COR-L47 (cell line): ENCODE measurements around the gene SYTL3.
"Not testable (repeated sequence)": the region's sequence is repeated elsewhere in the genome, so short reads cannot be mapped to it uniquely, and the experiment has no call there.

Experiments used
- DNase-seq: peaks from one replicate; lab custom pipeline; 2025; lab: John Stamatoyannopoulos, UW

SYTL3 gene, protein sequence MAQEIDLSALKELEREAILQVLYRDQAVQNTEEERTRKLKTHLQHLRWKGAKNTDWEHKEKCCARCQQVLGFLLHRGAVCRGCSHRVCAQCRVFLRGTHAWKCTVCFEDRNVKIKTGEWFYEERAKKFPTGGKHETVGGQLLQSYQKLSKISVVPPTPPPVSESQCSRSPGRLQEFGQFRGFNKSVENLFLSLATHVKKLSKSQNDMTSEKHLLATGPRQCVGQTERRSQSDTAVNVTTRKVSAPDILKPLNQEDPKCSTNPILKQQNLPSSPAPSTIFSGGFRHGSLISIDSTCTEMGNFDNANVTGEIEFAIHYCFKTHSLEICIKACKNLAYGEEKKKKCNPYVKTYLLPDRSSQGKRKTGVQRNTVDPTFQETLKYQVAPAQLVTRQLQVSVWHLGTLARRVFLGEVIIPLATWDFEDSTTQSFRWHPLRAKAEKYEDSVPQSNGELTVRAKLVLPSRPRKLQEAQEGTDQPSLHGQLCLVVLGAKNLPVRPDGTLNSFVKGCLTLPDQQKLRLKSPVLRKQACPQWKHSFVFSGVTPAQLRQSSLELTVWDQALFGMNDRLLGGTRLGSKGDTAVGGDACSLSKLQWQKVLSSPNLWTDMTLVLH

DNA sequence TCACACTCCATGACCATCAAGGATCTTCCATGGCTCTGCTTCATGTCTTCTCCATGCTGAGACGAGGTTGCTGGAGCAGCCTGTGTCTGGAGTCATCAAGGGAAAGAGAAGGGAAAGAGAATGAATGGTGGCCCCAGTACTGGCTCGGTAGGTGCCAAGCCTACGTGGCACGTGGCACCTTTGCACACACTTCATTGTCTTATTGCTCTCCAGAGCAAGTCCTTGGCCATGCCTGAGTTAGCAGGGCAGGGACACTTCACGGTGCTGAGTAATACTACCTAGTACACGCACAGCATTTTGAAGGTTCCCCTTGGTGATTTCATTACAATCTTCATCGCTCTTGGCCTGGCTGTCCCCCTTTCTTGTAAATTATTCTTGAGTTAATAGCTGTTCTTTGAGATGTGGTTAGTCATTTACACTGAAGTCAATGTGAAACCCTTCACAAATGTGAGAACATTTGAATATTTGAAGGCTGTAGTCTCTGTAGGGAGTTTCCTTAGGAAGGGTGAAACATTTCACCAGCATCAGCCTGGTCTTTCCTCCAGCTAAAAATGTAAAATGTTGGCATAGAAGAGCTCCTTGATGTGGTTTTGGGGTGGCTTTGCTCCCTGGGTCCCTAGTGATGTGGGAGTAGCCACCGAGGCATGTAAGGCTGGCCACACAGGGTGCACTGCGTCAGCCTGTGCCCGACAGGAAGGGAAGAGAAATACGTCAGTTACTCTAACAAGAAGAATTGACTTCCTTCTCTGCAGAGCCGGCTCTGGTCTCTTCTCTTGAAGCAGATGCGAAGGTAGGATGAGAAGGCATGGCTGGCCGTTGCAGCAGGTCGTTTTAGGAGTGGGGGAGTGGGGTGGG lies at the start of gene SYTL3:
SYTL3 (plus strand) TSS at position 766 of the 855 bp plus-strand sequence. CDS start 13,215 bp downstream, outside the sequence.
- DNase-seq, result no peak

DNA sequence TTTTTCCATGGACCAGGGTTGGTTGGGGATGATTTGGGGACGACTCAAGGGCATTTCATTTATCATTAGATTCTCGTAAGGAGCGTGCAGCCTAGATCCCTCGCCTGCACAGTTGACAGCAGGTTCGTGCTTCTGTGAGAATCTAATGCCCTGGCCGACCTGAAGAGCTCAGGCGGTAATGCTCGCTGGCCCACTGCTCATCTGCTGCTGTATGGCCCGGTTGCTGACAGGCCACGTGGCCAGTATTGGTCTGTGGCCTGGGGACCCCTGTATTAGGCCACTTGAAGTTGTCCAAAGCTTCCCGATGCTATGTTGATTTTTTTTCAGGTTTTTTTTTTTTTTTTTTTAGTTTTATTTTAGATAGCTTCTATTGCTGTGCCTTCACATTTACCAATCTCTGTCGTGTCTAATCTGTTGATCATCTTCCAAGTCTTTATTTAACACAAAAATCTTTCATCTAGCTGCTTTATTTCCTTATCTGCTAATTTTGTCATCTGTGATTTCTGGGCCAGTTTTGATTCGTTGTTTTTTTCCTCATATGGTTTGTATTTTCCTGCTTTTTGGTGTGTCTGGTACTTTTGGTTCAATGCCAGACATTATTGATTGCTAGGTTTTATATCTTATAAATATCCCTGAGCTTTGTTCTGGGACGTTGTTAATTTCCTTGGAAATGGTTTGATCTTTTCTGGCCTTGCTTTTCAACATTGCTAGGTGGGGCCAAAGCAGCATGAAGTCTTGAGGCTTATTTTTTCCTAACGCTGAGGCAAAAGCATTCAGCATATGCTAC lies 46.4 kb upstream of the SYTL3 start:
- DNase-seq, result no peak

DNA sequence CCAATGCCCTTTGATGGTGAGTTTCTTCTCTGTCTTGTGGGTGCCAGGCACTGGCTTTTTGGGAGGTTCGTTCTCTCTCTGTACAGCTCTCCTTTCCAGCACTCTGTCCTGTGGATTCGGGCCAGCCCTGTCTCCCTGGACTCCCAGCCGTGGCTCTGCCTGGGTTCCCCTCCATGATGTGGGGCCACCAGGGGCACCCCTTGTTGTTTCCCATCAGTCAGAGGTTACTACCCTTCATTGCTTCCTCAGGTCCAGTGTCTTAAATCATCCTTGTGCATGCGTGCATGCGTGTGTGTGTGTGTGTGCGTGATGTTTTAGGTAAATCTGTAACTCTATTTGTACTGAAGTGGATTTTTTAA lies 45.8 kb upstream of the SYTL3 start:
- DNase-seq, result no peak

DNA sequence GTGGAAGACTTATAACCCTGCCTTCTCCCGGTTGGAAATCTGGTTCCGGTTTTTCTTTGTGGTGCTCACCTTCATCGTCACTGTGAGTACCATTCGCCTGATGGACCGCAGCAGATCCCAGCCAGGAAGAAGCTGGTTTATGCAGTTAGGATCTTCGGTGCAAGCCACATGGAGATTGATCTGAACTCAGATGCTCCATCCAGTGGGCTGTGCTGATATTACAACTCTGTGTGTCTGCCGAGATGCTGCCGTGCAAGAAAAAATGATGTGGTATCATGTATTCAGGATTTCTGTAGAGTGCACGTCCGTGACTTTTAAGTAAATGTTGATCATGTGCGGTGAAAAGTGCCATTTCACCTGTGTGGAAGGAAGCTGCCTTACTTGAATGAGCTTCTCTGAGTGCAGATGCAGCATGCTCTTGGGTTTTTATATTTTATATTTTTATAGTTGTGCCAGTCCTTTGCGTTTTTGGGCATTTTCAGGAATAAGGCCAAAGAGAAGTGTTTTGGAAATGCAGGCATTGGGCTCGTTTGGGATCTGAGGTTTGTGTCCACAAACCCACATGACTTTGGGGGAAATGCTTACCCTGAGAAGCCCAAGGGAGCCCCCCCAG lies 44.5 kb upstream of the SYTL3 start:
- DNase-seq, result peak; percentile 23

DNA sequence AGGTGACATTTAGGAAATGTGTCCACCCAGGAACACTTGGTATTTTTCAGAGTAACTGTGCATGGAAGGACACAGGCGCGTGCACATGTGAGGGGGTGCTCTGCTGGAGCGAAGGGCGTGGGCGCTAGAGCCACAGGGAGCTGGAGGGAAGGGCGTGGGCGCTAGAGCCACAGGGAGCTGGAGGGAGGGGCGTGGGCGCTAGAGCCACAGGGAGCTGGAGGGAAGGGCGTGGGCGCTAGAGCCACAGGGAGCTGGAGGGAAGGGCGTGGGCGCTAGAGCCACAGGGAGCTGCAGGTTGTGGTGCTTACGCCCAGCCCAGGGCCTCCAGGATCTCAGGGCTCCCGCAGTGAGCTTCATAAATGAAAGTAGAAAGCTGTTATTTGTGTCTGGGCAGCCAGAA lies 43.8 kb upstream of the SYTL3 start:
- DNase-seq, result not testable (repeated sequence)

DNA sequence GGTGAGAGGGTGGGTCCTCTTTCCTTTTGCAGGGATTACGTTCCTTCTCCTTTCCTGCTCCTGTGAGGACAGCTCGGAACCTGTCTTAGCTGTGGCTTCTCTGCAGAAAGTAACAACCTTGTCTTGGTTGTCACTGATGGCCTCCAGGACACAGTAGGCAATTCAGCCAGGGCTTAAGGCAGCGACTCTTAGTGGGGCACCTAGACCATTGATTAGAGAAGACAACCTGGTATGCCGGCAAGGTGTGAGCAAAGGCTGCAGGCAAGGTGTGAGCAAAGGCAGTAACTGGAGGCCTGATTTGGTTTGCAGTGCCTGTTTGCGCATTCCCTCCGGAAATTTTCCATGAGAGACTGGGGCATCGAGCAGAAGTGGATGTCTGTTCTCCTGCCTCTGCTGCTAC lies 42.9 kb upstream of the SYTL3 start:
- DNase-seq, result no peak

DNA sequence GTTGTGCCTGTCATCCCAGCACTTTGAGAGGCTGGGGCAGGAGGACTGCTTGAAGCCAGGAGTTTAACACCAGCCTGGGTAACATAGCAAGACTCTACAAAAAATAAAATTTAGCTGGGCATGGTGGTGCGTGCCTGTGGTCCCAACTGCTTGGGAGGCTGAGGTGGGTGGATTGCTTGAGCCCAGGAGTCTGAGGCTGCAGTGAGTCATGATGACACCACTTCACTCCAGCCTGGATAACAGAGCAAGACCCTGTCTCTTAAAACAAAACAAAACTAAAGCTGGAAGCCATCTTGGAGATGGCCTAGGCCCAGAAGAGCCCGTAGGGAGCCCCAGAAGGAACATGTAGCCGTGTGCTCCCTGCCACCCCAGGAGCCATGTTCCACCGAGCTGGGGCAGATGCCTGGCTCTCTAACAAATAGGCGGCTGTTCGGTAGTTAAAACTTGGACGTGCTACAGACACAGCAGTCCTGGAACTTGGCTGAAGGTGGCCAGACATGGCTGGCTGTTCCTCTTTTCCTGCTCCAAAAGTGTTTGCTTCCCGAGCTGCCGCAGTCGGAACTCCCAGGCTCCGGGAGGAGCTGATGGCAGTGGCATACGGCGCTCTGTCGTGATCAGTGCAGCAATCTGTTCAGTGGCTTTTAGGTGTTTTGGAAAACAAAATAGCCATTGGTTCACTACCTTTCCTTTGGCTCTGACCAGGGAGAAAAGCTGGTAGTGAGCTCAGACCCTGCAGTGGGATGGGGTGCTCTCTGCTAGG lies 42.3 kb upstream of the SYTL3 start:
- DNase-seq, result no peak

DNA sequence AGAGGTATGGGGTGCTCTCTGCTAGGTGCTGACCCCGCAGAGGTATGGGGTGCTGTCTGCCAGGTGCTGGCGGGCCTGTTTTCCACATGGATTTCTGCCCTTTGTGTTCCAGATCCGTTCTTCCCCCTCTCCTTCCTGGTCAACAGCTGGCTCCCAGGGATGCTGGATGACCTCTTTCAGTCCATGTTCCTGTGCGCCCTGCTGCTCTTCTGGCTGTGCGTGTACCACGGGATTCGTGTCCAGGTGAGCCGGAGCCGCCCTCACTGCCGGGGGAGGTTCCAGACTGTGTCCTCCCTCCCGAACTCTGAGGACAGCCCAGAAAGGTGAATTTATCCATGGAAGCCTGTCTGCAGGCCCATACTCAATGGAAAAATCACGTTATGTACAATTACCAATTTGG lies 41.6 kb upstream of the SYTL3 start:
- no peak for DNase-seq

DNA sequence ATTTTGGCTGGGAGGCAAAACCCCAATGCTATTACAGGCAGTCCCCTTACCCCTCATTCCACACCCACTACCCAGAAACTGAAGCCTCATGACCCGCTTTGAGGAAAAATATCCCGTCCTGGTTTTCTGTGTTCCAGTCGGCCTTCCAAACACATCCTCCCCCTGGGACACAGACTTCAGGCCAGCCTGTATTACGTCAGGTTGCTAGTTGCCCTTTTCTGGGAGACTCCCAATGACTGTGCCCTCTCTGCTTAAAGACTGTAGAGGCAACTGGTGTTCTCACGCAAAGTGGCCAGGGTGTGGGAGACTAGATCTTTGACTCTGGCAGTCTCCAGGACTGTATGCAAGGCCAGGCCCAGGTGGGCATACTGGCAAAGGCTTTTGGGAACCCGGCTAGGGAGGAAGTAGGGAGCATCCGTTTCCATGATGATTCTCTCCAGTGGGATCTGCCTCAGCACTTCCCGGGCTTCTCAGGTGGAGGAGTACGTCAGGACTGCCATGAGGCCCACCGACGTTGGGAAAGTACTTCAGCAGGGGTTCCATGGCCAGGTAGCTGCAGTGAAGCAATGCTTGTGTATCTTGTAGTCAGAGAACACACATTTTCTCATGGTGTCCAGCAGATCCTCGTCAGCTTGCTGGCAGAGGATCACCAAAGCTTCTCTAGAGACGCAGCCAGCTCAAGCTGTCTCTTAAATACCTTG lies 40.2 kb upstream of the SYTL3 start:
- DNase-seq, result no peak

DNA sequence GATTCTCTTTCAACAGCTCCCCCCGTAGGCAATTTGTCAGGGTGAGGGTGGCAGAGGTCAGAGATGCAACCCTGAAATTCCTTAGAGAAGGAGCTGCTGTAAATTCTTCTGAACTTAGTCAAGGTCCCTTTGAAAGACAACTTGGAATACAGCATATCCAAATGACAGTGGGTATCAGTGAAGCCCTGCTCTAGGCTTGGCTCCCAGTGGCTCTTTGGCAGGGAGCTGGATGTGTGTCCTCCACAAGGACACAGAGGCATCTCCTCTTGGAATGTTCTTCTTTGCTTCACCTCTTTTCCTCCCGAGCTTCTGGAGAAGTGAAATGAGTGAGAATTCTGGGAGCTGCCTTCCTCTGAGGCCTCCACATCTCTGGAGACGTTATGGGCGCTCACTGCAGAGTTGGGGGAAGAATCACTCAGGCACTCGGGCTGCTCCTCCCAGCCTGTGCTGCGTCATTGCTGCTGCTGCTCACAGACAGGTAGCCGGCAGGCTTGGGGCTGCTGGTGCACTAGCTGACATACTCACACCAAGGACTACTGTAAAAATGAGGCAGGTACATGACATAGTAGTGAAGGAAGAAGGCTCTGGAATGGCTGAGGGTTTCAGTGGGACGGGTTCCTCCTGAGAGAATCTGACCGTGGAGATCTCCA lies 39.4 kb upstream of the SYTL3 start:
- no peak for DNase-seq

DNA sequence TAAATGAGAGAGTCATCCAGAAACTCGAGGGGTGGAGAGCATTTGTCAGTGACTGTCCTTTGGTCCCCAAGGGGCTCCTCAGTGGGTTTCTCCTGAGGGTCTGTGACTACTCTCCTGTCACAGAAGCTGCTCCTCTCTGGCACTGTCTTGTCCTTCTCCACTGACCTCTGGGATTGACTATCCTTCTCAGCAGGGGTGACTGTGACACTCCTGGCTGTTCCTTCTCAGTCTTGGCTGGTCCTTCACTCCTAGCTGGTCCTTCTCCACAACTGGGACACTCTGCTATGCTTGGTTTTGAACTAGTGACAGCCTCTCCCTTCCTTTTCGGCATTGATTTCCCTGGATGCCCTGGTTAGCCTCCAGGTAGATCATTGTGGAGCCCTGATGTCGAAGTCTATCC lies 38.8 kb upstream of the SYTL3 start:
- no peak for DNase-seq

DNA sequence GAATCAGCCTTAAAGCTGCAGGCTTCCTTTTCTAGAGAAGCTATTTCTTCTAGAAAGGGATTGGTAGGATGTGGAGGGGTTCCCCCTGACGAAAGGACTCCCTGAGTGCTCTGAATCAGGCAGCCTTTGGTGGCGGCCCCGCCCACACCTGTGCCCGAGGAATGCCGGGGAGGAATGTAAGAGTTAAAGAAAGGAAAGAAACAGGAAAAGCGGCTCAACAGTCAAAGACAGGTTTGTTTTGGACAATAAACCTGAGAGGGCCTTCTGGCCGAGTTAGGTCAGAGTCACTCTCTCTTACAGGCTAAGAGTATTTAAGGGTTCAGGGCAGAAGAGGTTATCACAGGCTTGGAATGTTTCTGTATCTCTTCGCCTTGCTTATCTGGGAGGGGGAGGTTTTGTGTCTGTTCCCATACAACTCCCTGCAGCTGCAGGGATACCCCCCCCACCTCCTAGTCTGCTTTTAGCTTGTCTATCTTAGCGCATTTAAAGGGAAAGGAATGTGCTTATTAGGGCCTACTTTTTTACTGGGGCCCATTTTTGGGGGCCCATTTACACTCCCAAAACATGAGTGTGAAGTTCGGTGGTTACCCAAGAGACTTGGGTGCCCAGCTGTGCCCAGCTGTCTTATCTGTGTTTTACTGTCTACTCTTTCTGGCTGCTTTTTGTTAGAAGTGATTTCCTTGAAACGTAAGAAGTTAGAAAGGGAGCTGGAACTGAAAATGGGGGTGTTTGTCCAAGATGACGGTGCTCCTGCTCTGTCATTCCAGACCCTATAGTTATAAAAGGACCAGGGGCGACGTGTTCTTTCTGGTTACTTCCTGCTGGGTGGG lies 38.1 kb upstream of the SYTL3 start:
- DNase-seq, result no peak

DNA sequence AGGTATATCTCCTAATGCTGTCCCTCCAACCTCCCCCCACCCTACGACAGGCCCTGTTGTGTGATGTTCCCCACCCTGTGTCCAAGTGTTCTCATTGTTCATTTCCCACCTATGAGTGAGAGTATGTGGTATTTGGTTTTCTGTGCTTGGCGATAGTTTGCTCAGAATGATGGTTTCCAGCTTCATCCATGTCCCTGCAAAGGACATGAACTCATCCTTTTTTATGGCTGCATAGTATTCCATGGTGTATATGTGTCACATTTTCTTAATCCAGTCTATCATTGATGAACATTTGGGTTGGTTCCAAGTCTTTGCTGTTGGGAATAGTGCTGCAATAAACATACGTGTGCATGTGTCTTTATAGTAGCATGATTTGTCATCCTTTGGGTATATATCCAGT lies 35.2 kb upstream of the SYTL3 start:
- DNase-seq, result not testable (repeated sequence)

DNA sequence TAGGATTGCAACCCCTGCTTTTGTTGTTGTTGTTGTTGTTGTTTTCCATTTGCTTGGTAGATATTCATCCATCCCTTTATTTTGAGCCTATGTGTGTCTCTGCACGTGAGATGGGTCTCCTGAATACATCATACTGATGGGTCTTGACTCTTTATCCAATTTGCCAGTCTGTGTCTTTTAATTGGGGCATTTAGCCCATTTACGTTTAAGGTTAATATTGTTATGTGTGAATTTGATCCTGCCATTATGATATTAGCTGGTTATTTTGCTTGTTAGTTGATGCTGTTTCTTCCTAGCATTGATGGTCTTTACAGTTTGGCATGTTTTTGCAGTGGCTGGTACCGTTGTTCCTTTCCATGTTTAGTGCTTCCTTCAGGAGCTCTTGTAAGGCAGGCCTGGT lies 31.6 kb upstream of the SYTL3 start:
- not testable (repeated sequence) for DNase-seq

DNA sequence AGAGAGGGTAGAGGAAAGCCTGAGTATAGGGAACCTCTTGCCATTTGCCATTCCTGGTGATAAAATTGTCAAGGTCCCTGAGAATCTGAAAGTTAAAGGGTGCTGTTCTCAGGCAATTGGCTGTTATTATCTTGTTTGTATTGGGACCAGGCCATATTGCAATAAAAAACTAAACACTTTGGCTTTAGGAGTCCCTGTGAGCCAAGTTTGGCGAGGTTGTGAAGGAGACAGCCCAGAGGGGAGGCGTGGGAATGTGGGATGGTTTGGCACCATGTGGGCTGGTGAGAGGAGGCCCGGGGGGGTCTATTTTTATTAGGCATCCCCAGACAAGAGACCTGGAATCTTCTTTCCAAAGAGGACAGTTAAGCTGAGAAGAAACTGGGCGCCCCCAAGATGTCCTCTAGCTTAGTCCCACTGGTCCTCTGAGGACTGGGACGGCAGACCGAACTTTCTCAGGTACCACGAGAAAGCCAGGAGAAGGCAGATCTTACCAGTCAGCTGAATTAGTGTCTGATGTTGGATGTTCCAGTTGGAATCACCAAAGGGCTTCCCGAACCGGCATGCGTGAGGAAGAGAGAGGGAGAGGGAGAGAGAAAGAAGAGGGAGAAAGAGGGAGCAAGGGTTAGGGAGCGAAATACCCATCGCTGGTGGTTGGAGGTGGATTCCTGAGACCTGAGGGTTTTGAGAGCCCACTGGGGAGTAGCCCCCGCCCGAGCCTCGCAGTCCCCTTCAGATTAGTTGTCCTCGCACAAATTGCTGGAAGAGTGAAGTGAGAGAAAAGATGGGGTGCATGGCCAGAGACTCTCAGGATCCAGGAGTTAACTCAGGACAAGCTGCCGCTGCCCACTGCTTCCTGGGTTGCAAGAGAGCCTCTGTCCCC lies 29.7 kb upstream of the SYTL3 start:
- DNase-seq, result no peak

DNA sequence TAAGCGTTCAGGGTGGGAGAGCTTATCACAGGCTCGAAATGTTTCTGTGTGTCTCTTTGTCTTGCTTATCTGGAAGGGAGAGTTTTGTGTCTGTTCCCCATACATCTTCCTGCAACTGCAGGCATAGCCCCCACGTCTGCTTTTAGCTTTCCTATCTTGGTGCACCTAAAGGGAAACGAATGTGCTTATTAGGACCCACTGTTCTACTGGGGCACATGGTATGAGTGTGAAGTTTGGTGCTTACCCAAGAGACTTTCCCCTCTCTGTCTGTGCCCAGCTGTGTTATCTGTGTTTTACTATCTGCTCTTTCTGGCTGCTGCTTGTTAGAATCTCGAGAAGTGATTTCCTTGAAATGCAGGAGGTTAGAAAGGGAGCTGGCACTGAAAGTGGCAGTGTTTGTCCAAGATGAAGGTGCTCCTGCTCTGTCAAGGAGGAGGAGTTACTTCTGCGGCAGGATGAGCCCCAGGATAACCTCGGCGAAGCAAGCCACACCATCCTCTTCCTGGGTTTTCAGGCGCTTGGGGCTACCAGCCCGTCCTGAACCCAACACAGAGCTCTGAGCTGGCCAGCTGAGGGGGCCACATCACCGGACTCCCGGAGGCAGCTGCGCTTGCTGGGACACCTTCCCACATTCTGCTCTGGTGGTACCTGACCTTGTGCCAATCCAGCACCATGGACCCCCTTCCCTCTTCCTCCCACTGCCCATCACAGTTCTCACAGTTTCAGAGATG lies 28.7 kb upstream of the SYTL3 start:
- DNase-seq, result no peak
